B cell (primary cell): ENCODE data around the gene TOM1L2. TPM values are rescaled to one million over a fixed set of nuclear protein-coding genes. Genes with fewer than 3 reads are reported as not detected.

Experiments
- ATAC-seq: fragments of 200-7000 bp; cut with Tn5 transposase; one replicate; pipeline ENCODE4 v1.10.0; 2021; ENCODE audit warnings: low read depth, mild to moderate bottlenecking, moderate number of reproducible peaks, moderate library complexity
- CTCF ChIA-PET: fragments of 350-600 bp; sonication (Branson Sonifier 250); formaldehyde crosslinking; loops from one replicate; lab custom pipeline; 2021; ENCODE audit warnings: antibody characterized with exemption, inconsistent platforms; lab: Charles Lee
- POLR2A ChIA-PET: fragments of 350-600 bp; sonication (Branson Sonifier 250); formaldehyde crosslinking; loops from one replicate; lab custom pipeline; 2021; ENCODE audit warnings: antibody characterized with exemption; lab: Charles Lee
- DNase-seq: peaks from one replicate; pipeline ENCODE4 v3.0.0; 2013
- H2AFZ ChIP-seq: 2 replicates; pipeline ENCODE4 v1.6.1; 2012; ENCODE audit warnings: mild to moderate bottlenecking, low read depth, low read length; ENCODE audit not compliant: insufficient read depth, poor library complexity, severe bottlenecking
- H3K27ac ChIP-seq, 2 donors: 1 replicate in 1 of 2; 2 replicates in 1 of 2; pipeline ENCODE4 v1.5.1; 2012 to 2013; ENCODE audit warnings: low read length in 2 of 2, mild to moderate bottlenecking in 2 of 2, moderate library complexity in 1 of 2
- H3K27me3 ChIP-seq, 4 experiments: fragments of 200-600 bp in 1 of 4; sonication (generic) in 1 of 4; replicated peaks in 1 of 4; 1 replicate in 2 of 4; 2 replicates in 2 of 4; pipeline versions ENCODE4 v1.6.1 to v1.7.0; 2013 to 2016; ENCODE audit warnings: low read length in 3 of 4, mild to moderate bottlenecking in 2 of 4, mixed read lengths in 1 of 4, moderate library complexity in 1 of 4; ENCODE audit not compliant: insufficient read depth in 4 of 4, control insufficient read depth in 3 of 4; ENCODE audit errors: control extremely low read depth in 1 of 4
- H3K36me3 ChIP-seq, 2 experiments: replicated peaks in 1 of 2; 1 replicate in 1 of 2; 2 replicates in 1 of 2; pipeline versions ENCODE4 v1.6.1 to v1.7.1; 2013; ENCODE audit warnings: low read length in 1 of 2; ENCODE audit not compliant: insufficient read depth in 2 of 2, control insufficient read depth in 1 of 2; ENCODE audit errors: control extremely low read depth in 1 of 2, extremely low read depth in 1 of 2
- H3K4me1 ChIP-seq, 2 donors: fragments of 200-600 bp in 1 of 2; sonication (generic) in 1 of 2; 1 replicate in 1 of 2; 2 replicates in 1 of 2; pipeline versions ENCODE4 v1.5.1 to v1.6.1; 2013 to 2017; ENCODE audit warnings: low read length in 2 of 2; ENCODE audit not compliant: control insufficient read depth in 2 of 2, insufficient read depth in 2 of 2
- H3K4me2 ChIP-seq: replicated peaks from 2 replicates; pipeline ENCODE3; 2012; ENCODE audit warnings: mild to moderate bottlenecking, low read depth, low read length; ENCODE audit not compliant: poor library complexity, severe bottlenecking
- H3K4me3 ChIP-seq, 5 experiments: fragments of 200-600 bp in 1 of 5; sonication (generic) in 1 of 5; 1 replicate in 3 of 5; 2 replicates in 2 of 5; pipeline versions ENCODE4 v1.5.1 to v1.7.0; 2011 to 2016; ENCODE audit warnings: low read length in 4 of 5, mild to moderate bottlenecking in 4 of 5, low read depth in 2 of 5, control low read depth in 1 of 5, moderate library complexity in 1 of 5; ENCODE audit not compliant: insufficient read depth in 1 of 5; ENCODE audit errors: control extremely low read depth in 1 of 5, extremely low read depth in 1 of 5
- H3K79me2 ChIP-seq: fragments of 200-600 bp; sonication (generic); one replicate; pipeline ENCODE4 v1.6.0; 2016; ENCODE audit warnings: low read length; ENCODE audit not compliant: control insufficient read depth, insufficient read depth
- H3K9ac ChIP-seq: fragments of 200-600 bp; sonication (generic); 2 replicates; pipeline ENCODE4 v1.6.1; 2017; ENCODE audit warnings: mild to moderate bottlenecking, low read length, moderate library complexity
- H3K9me3 ChIP-seq, 3 donors: one replicate each; pipeline versions ENCODE4 v1.6.1 to v1.7.1; 2013; ENCODE audit warnings: low read length in 2 of 3; ENCODE audit not compliant: control insufficient read depth in 2 of 3, insufficient read depth in 1 of 3; ENCODE audit errors: control extremely low read depth in 1 of 3
- H4K20me1 ChIP-seq: 2 replicates; pipeline ENCODE4 v1.6.0; 2012; ENCODE audit warnings: mild to moderate bottlenecking, low read length; ENCODE audit not compliant: insufficient read depth, control insufficient read depth, poor library complexity, severe bottlenecking
- H3K27ac Mint-ChIP-seq: one replicate; pipeline ENCODE4 v1.8.0; 2021; ENCODE audit warnings: mixed read lengths
- H3K27me3 Mint-ChIP-seq: one replicate; pipeline ENCODE4 v1.8.0; 2021; ENCODE audit warnings: mixed read lengths
- H3K4me1 Mint-ChIP-seq: one replicate; pipeline ENCODE4 v1.8.0; 2021; ENCODE audit warnings: mixed read lengths
- H3K4me3 Mint-ChIP-seq: one replicate; pipeline ENCODE4 v1.8.0; 2021; ENCODE audit warnings: mixed read lengths
- H3K9me3 Mint-ChIP-seq: one replicate; pipeline ENCODE4 v1.8.0; 2022; ENCODE audit warnings: mixed read lengths; ENCODE audit not compliant: insufficient read depth
- EZH2 ChIP-seq: IDR thresholded peaks from 2 replicates; pipeline ENCODE4 v1.6.1; 2012; ENCODE audit warnings: borderline replicate concordance, low read depth, mild to moderate bottlenecking, moderate library complexity, low read length; ENCODE audit not compliant: insufficient read depth, poor library complexity, severe bottlenecking
- WGBS: methylation state at CpG from one replicate; pipeline ENCODE4 v1.1.5; 2013; ENCODE audit warnings: missing lambda C conversion rate; ENCODE audit not compliant: insufficient coverage; 5-methylcytosine and 5-hydroxymethylcytosine counted together
- intact Hi-C: fragments of 100-400 bp; cut with micrococcal nuclease; formaldehyde crosslinking; loops from one replicate; pipeline ENCODE4 v1.10.0; 2022
- polyA plus RNA-seq: library from polyadenylated mRNA; depleted of rRNA; stranded (reverse); fragments of >200 nt; gene quantifications from 2 replicates; pipeline ENCODE4 v1.2.3, GENCODE V29; 2012
- total RNA-seq, 2 donors: library from RNA; stranded (reverse); fragments of 120-200 nt in 1 of 2; gene quantifications; 1 replicate in 1 of 2; 2 replicates in 1 of 2; pipeline versions ENCODE4 v1.2.3 to v1.2.4, GENCODE V29; 2013 to 2022
- TF ChIP-seq, protein P1 (sequence below): fragments of 200-600 bp; IDR thresholded peaks from one replicate; pipeline ENCODE4 v1.8.0; 2022; ENCODE audit warnings: antibody characterized with exemption, mild to moderate bottlenecking

The TOM1L2 gene
- total and polyA plus RNA-seq, 2 donors (not counting 1 experiment from before 2014, with no cell fraction given): 25.1 to 29.7 TPM

DNA sequence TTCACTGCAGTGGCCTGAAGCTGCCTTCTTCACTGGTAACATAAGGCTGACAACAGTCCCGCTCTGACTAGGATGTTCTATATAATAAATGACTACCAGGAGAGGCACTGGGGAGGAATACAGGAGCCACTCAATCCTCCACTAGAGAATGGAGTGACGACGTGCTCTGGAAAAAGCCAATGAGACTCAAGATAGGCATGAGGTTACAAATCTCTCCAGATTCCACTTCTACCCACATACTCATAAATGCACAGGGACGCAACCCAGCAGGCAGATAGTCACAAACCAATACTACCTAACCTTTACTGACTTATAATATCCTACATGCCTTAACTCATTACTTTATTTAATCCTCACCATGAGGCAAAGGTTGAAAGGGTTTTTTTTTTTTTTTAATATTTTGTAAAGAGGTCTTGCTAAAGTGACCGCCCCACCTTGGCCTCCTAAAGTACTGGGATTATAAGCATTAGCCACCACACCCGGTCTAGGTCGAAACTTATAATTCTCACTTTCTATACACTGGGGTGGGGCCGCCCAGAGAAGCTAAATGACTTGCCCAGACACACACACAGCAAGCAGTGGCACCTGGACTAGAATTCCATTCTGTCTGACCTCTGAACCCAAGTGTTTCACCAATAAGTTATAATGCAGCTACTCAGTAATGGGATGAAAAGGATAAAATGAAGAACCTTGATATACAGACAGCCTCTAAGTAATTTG lies 33.7 kb downstream of the TOM1L2 start:
- Mint-ChIP-seq H3K9me3 (no peaks in the 10 kb centered on the region), H3K27ac (no peak overlapping the region), H3K4me1 (peaks cover 14% of the 10 kb centered on the region), H3K27me3 (no peaks in the 10 kb centered on the region), H3K4me3 (no peak overlapping the region)
- Histone ChIP-seq H2AFZ (no peak overlapping the region), H3K79me2 (peaks cover 30% of the 10 kb centered on the region), H3K4me1 (peaks cover 1 to 4% of the 10 kb centered on the region in 2 donors), H3K9ac (no peak overlapping the region), H3K36me3 (no peaks in the 10 kb centered on the region), H4K20me1 (peaks cover 3% of the 10 kb centered on the region), H3K4me3 (no peak overlapping the region), H3K9me3 (no peaks in the 10 kb centered on the region), H3K27ac (no peak overlapping the region), H3K4me2 (no peak overlapping the region), H3K27me3 (no peaks in the 10 kb centered on the region)
- intact Hi-C loops: no loop called here
- CTCF ChIA-PET: no interaction called here
- POLR2A ChIA-PET: no interaction called here
- no peak for DNase-seq
- no peak for ATAC-seq
- WGBS: 76% methylated on average over 5 of the region's 8 CpGs
- TF ChIP-seq, protein P1, sequence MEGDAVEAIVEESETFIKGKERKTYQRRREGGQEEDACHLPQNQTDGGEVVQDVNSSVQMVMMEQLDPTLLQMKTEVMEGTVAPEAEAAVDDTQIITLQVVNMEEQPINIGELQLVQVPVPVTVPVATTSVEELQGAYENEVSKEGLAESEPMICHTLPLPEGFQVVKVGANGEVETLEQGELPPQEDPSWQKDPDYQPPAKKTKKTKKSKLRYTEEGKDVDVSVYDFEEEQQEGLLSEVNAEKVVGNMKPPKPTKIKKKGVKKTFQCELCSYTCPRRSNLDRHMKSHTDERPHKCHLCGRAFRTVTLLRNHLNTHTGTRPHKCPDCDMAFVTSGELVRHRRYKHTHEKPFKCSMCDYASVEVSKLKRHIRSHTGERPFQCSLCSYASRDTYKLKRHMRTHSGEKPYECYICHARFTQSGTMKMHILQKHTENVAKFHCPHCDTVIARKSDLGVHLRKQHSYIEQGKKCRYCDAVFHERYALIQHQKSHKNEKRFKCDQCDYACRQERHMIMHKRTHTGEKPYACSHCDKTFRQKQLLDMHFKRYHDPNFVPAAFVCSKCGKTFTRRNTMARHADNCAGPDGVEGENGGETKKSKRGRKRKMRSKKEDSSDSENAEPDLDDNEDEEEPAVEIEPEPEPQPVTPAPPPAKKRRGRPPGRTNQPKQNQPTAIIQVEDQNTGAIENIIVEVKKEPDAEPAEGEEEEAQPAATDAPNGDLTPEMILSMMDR: no peak
- TF ChIP-seq EZH2: no peak

DNA sequence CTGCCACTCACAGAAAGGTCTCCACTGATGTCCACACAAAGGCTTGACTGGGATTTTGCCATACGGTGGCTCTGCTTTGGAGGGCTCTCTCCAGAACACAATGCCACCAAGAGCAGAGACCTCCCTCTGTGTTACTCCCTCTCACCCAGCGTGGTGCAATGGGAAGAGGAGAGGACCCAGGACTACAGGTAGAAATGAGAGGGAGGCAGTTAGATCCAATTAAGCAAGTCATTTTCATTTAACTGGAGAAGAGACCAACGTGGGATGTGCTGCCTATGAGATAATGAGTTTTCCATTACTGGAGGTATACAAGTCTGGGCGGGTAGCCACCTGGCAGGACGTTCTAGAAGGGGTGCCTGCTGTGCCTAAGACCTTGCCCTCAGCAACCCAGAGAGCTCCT lies 34.2 kb downstream of the TOM1L2 start:
- Mint-ChIP-seq H3K9me3 (no peaks in the 10 kb centered on the region), H3K27ac (no peak overlapping the region), H3K4me3 (no peak overlapping the region), H3K4me1 (peaks cover 8% of the 10 kb centered on the region), H3K27me3 (no peaks in the 10 kb centered on the region)
- H3K4me2 ChIP-seq: no peak overlapping the region
- no peaks in the 10 kb centered on the region for H3K27me3 ChIP-seq
- TF ChIP-seq, protein P1: no peak
- no peak for TF ChIP-seq EZH2
- H3K27ac ChIP-seq: no peak overlapping the region
- no peaks in the 10 kb centered on the region for H3K36me3 ChIP-seq
- no peaks in the 10 kb centered on the region for H3K4me1 ChIP-seq
- intact Hi-C loops: no loop called here
- CTCF ChIA-PET: no interaction called here
- no peaks in the 10 kb centered on the region for H3K9me3 ChIP-seq
- peaks cover 29% of the 10 kb centered on the region for H3K79me2 ChIP-seq
- ATAC-seq: no peak
- no peak for DNase-seq
- H3K9ac ChIP-seq: no peak overlapping the region
- H4K20me1 ChIP-seq: peaks cover 9% of the 10 kb centered on the region
- POLR2A ChIA-PET: no interaction called here
- 88% methylated on average over 2 of the region's 5 CpGs for WGBS
- no peak overlapping the region for H2AFZ ChIP-seq
- H3K4me3 ChIP-seq: no peak overlapping the region
